ENCODE data around the gene AKIP1. TPM values are rescaled to one million over a fixed set of nuclear protein-coding genes. Genes with fewer than 3 reads are reported as not detected.
"Not testable (repeated sequence)": the region's sequence is repeated elsewhere in the genome, so short reads cannot be mapped to it uniquely, and the experiment has no call there.

AKIP1 gene
- total RNA-seq, 1 donor from 2014 or later: 36.9 TPM

- H3K4me1 Mint-ChIP-seq (ENCODE audit: low read depth): no peaks in the 10 kb centered on the region
- H3K27ac Mint-ChIP-seq: no peak overlapping the region
- no peak overlapping the region for H3K4me3 Mint-ChIP-seq
- H3K27me3 Mint-ChIP-seq (ENCODE audit: insufficient read depth): no peaks in the 10 kb centered on the region
- H3K36me3 Mint-ChIP-seq (ENCODE audit: low read depth): no peaks in the 10 kb centered on the region
- no peaks in the 10 kb centered on the region for H3K9me3 Mint-ChIP-seq
- intact Hi-C loops (cut with micrococcal nuclease): no loop called here
- no peak for DNase-seq (ENCODE audit: low spot score)
These were observed 17.2 kb downstream of the AKIP1 start for GRCh38 chr11:8928205-8928604.

GRCh38 chr11:8928981-8929615 lies 18.1 kb downstream of the AKIP1 start:
- DNase-seq (ENCODE audit: low spot score): no peak
- Mint-ChIP-seq H3K4me3 (no peak overlapping the region), H3K36me3 (ENCODE audit: low read depth) (no peaks in the 10 kb centered on the region), H3K4me1 (ENCODE audit: low read depth) (no peaks in the 10 kb centered on the region), H3K27me3 (ENCODE audit: insufficient read depth) (no peaks in the 10 kb centered on the region), H3K9me3 (no peaks in the 10 kb centered on the region), H3K27ac (no peak overlapping the region)
- intact Hi-C loops (cut with micrococcal nuclease): no loop called here

- Mint-ChIP-seq H3K9me3 (no peaks in the 10 kb centered on the region), H3K4me1 (ENCODE audit: low read depth) (no peaks in the 10 kb centered on the region), H3K36me3 (ENCODE audit: low read depth) (no peaks in the 10 kb centered on the region), H3K27ac (no peak overlapping the region), H3K4me3 (no peak overlapping the region), H3K27me3 (ENCODE audit: insufficient read depth) (no peaks in the 10 kb centered on the region)
- DNase-seq (ENCODE audit: low spot score): no peak
- intact Hi-C loops (cut with micrococcal nuclease): no loop called here
These were observed 19.6 kb downstream of the AKIP1 start for GRCh38 chr11:8930456-8931175.

GRCh38 chr11:8932564-8933180 lies 21.7 kb downstream of the AKIP1 start, which contains the start of gene C11orf16:
TSS of gene C11orf16 (minus strand) at chr11:8932947. CDS start at chr11:8932308, 639 bp downstream.
- Mint-ChIP-seq H3K9me3 (no peaks in the 10 kb centered on the region), H3K4me3 (no peak within 1 kb of the TSS), H3K27ac (no peak within 1 kb of the TSS), H3K4me1 (ENCODE audit: low read depth) (no peaks in the 10 kb centered on the region), H3K36me3 (ENCODE audit: low read depth) (no peaks in the 10 kb centered on the region), H3K27me3 (ENCODE audit: insufficient read depth) (no peaks in the 10 kb centered on the region)
- no peak for DNase-seq (ENCODE audit: low spot score)
- intact Hi-C loops (cut with micrococcal nuclease): no loop called here

- no peaks in the 10 kb centered on the region for H3K9me3 Mint-ChIP-seq
- H3K36me3 Mint-ChIP-seq (ENCODE audit: low read depth): no peaks in the 10 kb centered on the region
- H3K4me3 Mint-ChIP-seq: no peak overlapping the region
- no peak overlapping the region for H3K27ac Mint-ChIP-seq
- H3K27me3 Mint-ChIP-seq (ENCODE audit: insufficient read depth): no peaks in the 10 kb centered on the region
- no peaks in the 10 kb centered on the region for H3K4me1 Mint-ChIP-seq (ENCODE audit: low read depth)
- no peak for DNase-seq (ENCODE audit: low spot score)
- intact Hi-C loops (cut with micrococcal nuclease): no loop called here
These were observed 22.9 kb downstream of the AKIP1 start for GRCh38 chr11:8933931-8934330.

GRCh38 chr11:8934742-8935488 lies 23.9 kb downstream of the AKIP1 start:
- Mint-ChIP-seq H3K27ac (no peak overlapping the region), H3K36me3 (ENCODE audit: low read depth) (no peaks in the 10 kb centered on the region), H3K27me3 (ENCODE audit: insufficient read depth) (no peaks in the 10 kb centered on the region), H3K9me3 (no peaks in the 10 kb centered on the region), H3K4me1 (ENCODE audit: low read depth) (no peaks in the 10 kb centered on the region), H3K4me3 (no peak overlapping the region)
- DNase-seq (ENCODE audit: low spot score): no peak
- intact Hi-C loops (cut with micrococcal nuclease): no loop called here

GRCh38 chr11:8935789-8936188 lies 24.8 kb downstream of the AKIP1 start:
- DNase-seq (ENCODE audit: low spot score); H3K4me3 Mint-ChIP-seq; H3K4me1 Mint-ChIP-seq (ENCODE audit: low read depth); H3K9me3 Mint-ChIP-seq; H3K27me3 Mint-ChIP-seq (ENCODE audit: insufficient read depth); intact Hi-C loops (cut with micrococcal nuclease); H3K36me3 Mint-ChIP-seq (ENCODE audit: low read depth); H3K27ac Mint-ChIP-seq: not testable (repeated sequence)

GRCh38 chr11:8937159-8937558 lies 26.2 kb downstream of the AKIP1 start:
- Mint-ChIP-seq H3K4me1 (ENCODE audit: low read depth) (no peaks in the 10 kb centered on the region), H3K27me3 (ENCODE audit: insufficient read depth) (peaks cover 6% of the 10 kb centered on the region), H3K4me3 (no peak overlapping the region), H3K36me3 (ENCODE audit: low read depth) (no peaks in the 10 kb centered on the region), H3K27ac (no peak overlapping the region), H3K9me3 (no peaks in the 10 kb centered on the region)
- DNase-seq (ENCODE audit: low spot score): no peak
- intact Hi-C loops (cut with micrococcal nuclease): no loop called here

- Mint-ChIP-seq H3K4me1 (ENCODE audit: low read depth) (no peaks in the 10 kb centered on the region), H3K36me3 (ENCODE audit: low read depth) (no peaks in the 10 kb centered on the region), H3K9me3 (no peaks in the 10 kb centered on the region), H3K4me3 (no peak overlapping the region), H3K27me3 (ENCODE audit: insufficient read depth) (peaks cover 11% of the 10 kb centered on the region), H3K27ac (no peak overlapping the region)
- intact Hi-C loops (cut with micrococcal nuclease): no loop called here
- DNase-seq (ENCODE audit: low spot score): no peak
These were observed 26.7 kb downstream of the AKIP1 start for GRCh38 chr11:8937659-8938058.

GRCh38 chr11:8941341-8942103 lies 30.5 kb downstream of the AKIP1 start:
- Mint-ChIP-seq H3K27me3 (ENCODE audit: insufficient read depth) (peaks cover 13% of the 10 kb centered on the region), H3K9me3 (no peaks in the 10 kb centered on the region), H3K27ac (no peak overlapping the region), H3K36me3 (ENCODE audit: low read depth) (no peaks in the 10 kb centered on the region), H3K4me3 (no peak overlapping the region), H3K4me1 (ENCODE audit: low read depth) (no peaks in the 10 kb centered on the region)
- intact Hi-C loops (cut with micrococcal nuclease): no loop called here
- DNase-seq (ENCODE audit: low spot score): no peak

- DNase-seq (ENCODE audit: low spot score): no peak
- no peak within 1 kb of the TSS for H3K27ac Mint-ChIP-seq
- H3K27me3 Mint-ChIP-seq (ENCODE audit: insufficient read depth): peaks cover 13% of the 10 kb centered on the region
- peaks cover 7% of the 10 kb centered on the region for H3K4me1 Mint-ChIP-seq (ENCODE audit: low read depth)
- no peaks in the 10 kb centered on the region for H3K9me3 Mint-ChIP-seq
- peaks cover 7% of the 10 kb centered on the region for H3K36me3 Mint-ChIP-seq (ENCODE audit: low read depth)
- intact Hi-C loops (cut with micrococcal nuclease): no loop called here
- H3K4me3 Mint-ChIP-seq: no peak within 1 kb of the TSS
These were observed 31.6 kb downstream of the AKIP1 start, which contains the start of gene ASCL3 for GRCh38 chr11:8942518-8943066. TSS of gene ASCL3 (minus strand) at chr11:8943016. CDS start at chr11:8938161, 4,855 bp downstream.

All from activated T-helper 1 cell treated with anti-CD3 and anti-CD28 coated beads, Interleukin-12 subunit alpha, Interleukin-12 subunit beta, Interleukin-2, Interleukin-4 antibody, amounts not matched to agents 30 ng/mL and 10 ng/mL and 1 ng/mL, durations not matched to agents 14 hours and 24 hours and 36 hours (primary cell).